ENCODE data around the gene YBX3.

DNA sequence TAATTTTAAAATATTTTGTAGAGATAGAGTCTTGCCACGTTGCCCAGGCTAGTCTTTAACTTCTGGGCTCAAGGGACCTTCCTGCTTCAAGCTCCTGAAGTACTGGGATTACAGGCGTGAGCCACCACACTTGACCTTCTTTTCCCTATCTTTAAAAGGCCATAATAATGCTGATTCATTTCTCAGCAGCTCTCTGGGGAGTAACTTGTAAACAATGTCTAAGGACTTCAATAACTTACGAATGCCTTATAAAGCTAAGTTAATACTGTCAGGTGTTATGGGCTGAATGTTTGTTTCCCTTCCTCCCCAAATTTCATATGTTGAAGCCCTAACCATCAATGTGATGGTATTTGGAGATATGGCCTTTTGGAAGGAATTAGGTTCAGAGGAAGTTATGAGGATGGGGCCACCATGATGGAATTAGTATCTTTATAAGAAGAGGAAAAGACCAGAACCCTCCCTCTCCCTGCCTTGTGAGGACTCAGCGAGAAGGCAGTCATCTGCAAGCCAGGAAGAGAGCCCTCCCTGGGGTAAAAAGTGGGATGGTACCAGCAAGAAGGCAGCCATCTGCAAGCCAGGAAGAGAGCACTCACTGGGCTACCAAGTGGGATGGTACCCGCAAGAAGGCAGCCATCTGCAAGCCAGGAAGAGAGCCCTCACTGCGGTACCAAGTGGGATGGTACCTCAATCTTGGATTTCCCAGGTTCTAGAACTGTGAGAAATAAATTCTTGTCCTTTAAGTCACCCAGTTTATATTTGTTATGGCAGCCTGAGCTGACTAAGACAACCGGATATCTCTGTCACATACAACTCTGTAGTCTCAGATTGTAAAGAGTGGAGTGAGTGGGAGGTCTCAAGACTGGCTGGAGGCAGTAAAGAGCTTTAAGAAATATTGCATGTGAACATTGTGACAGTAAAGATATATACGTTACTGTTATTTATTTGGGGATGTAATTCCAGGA is 16.3 kb upstream of the YBX3 start:
- no peak for TF ChIP-seq CTCF (IDR thresholded peaks at IDR 0.05; ENCODE audit: low read depth, low read length)
- TF ChIP-seq EZH2phosphoT487 (IDR thresholded peaks at IDR 0.05; ENCODE audit: low read depth), result no peak

Data from OCI-LY3 (cell line).